MCF 10A (cell line): ENCODE data around the gene PSMA2. TPM values are rescaled to one million over a fixed set of nuclear protein-coding genes. Genes with fewer than 3 reads are reported as not detected.

Experiments used
- BruUV-seq: library from RNA; stranded (reverse); fragments of 400-500 nt; replicated peaks from 2 replicates; lab custom pipeline; 2021; lab: Mats Ljungman, UMichigan
- CTCF ChIA-PET: fragments of 300-600 bp; sonication (Branson Sonifier 250); formaldehyde crosslinking; extraction: SDS; loops from one replicate; lab custom pipeline; 2021; ENCODE audit warnings: antibody characterized with exemption, inconsistent platforms; lab: Yijun Ruan, JAX
- POLR2A ChIA-PET: fragments of 300-600, 350-650 bp; sonication (Branson Sonifier 250); formaldehyde crosslinking; extraction: SDS; loops from one replicate; lab custom pipeline; 2020; ENCODE audit warnings: antibody characterized with exemption, inconsistent platforms; lab: Yijun Ruan, JAX
- DNase-seq: peaks from one replicate; pipeline ENCODE4 v3.0.0-alpha.2; 2018; ENCODE audit not compliant: unreplicated experiment
- H3K27ac Mint-ChIP-seq: one replicate; pipeline ENCODE4 v1.8.0; 2022; ENCODE audit warnings: mild to moderate bottlenecking, low read depth, mixed read lengths; ENCODE audit not compliant: unreplicated experiment
- H3K27me3 Mint-ChIP-seq: one replicate; pipeline ENCODE4 v1.8.0; 2022; ENCODE audit warnings: mixed read lengths; ENCODE audit not compliant: insufficient read depth, unreplicated experiment
- H3K36me3 Mint-ChIP-seq: one replicate; pipeline ENCODE4 v1.8.0; 2022; ENCODE audit warnings: mild to moderate bottlenecking, moderate library complexity, mixed read lengths; ENCODE audit not compliant: insufficient read depth, unreplicated experiment
- H3K4me1 Mint-ChIP-seq: one replicate; pipeline ENCODE4 v1.8.0; 2022; ENCODE audit warnings: mixed read lengths; ENCODE audit not compliant: insufficient read depth, unreplicated experiment
- H3K4me3 Mint-ChIP-seq: one replicate; pipeline ENCODE4 v1.8.0; 2022; ENCODE audit warnings: mild to moderate bottlenecking, moderate library complexity, mixed read lengths; ENCODE audit not compliant: unreplicated experiment
- H3K9me3 Mint-ChIP-seq: one replicate; pipeline ENCODE4 v1.8.0; 2022; ENCODE audit warnings: mixed read lengths; ENCODE audit not compliant: unreplicated experiment
- CTCF ChIP-seq: fragments of 200-600 bp; IDR thresholded peaks from one replicate; pipeline ENCODE4 v1.8.0; 2022; ENCODE audit warnings: antibody characterized with exemption, mild to moderate bottlenecking; ENCODE audit not compliant: unreplicated experiment
- intact Hi-C: fragments of 100-400 bp; cut with micrococcal nuclease; formaldehyde crosslinking; loops from 2 replicates; pipeline ENCODE4 v1.14.1; 2022
- total RNA-seq: library from RNA; stranded (reverse); gene quantifications from 2 replicates; pipeline ENCODE4 v1.2.3, GENCODE V29; 2022

Gene PSMA2
- total RNA-seq, 1 experiment from 2014 or later: 73.8 TPM

GRCh38 chr7:42930889-42931288 lies 1.1 kb downstream of the PSMA2 start:
- DNase-seq: no peak
- ChIA-PET CTCF (interaction anchor here (0.6 to 4.4 kb wide), 12 partner anchors 10 to 988 kb away, joined by 3 to 22 read pairs (median 4); no protein-coding TSS in a partner anchor), POLR2A (interaction anchor here (0.6 to 10.1 kb wide), 11 partner anchors 13 to 810 kb away, joined by 4 to 200 read pairs (median 10); partner anchors contain the start of genes C7orf25 and STK17A)
- BruUV-seq: no TSS peak
- H3K36me3 Mint-ChIP-seq: peaks cover 32% of the 10 kb centered on the region
- H3K27me3 Mint-ChIP-seq: no peaks in the 10 kb centered on the region
- no peaks in the 10 kb centered on the region for H3K9me3 Mint-ChIP-seq
- no peak for TF ChIP-seq CTCF
- H3K27ac Mint-ChIP-seq: peak overlapping the region; percentile 99
- H3K4me1 Mint-ChIP-seq: peaks cover 26% of the 10 kb centered on the region
- intact Hi-C loops: no loop called here
- peak overlapping the region; percentile 100 for H3K4me3 Mint-ChIP-seq

- peak overlapping the region; percentile 100 for H3K4me3 Mint-ChIP-seq
- H3K27me3 Mint-ChIP-seq: no peaks in the 10 kb centered on the region
- intact Hi-C loops: no loop called here
- no peak for TF ChIP-seq CTCF
- ChIA-PET POLR2A (interaction anchor here (0.7 to 10.1 kb wide), 3 partner anchors 11 to 197 kb away, joined by 3 to 200 read pairs (median 5); partner anchors contain the start of gene C7orf25), CTCF (interaction anchor here (0.6 to 1.6 kb wide), 6 partner anchors 11 to 989 kb away, joined by 3 to 6 read pairs (median 4); no protein-coding TSS in a partner anchor)
- no peak for DNase-seq
- H3K4me1 Mint-ChIP-seq: peaks cover 38% of the 10 kb centered on the region
- H3K27ac Mint-ChIP-seq: no peak overlapping the region
- no TSS peak for BruUV-seq
- H3K9me3 Mint-ChIP-seq: no peaks in the 10 kb centered on the region
- peaks cover 41% of the 10 kb centered on the region for H3K36me3 Mint-ChIP-seq
These were observed 2.5 kb downstream of the PSMA2 start for GRCh38 chr7:42929449-42929848.

GRCh38 chr7:42928754-42929153 lies 3.2 kb downstream of the PSMA2 start:
- no peaks in the 10 kb centered on the region for H3K9me3 Mint-ChIP-seq

More at GRCh38 chr7:42928754-42929153, 3.2 kb downstream of the PSMA2 start:
- Mint-ChIP-seq H3K27me3 (no peaks in the 10 kb centered on the region), H3K4me3 (no peak overlapping the region), H3K27ac (peak overlapping the region; percentile 53), H3K4me1 (peaks cover 38% of the 10 kb centered on the region), H3K36me3 (peaks cover 48% of the 10 kb centered on the region)
- no peak for DNase-seq
- no peak for TF ChIP-seq CTCF
- no TSS peak for BruUV-seq
- intact Hi-C loops: no loop called here
- ChIA-PET POLR2A (interaction anchor here (0.7 to 10.1 kb wide), 5 partner anchors 11 to 1146 kb away, joined by 3 to 200 read pairs (median 4); partner anchors contain the start of genes C7orf25 and STK17A), CTCF (interaction anchor here (0.6 to 1.6 kb wide), 7 partner anchors 21 to 988 kb away, joined by 3 to 5 read pairs (median 4); partner anchors contain the start of gene STK17A)
